Measurements from ENCODE around the gene GDPD2. TPM values are rescaled to one million over a fixed set of nuclear protein-coding genes. Genes with fewer than 3 reads are reported as not detected.

The GDPD2 gene
- total and polyA plus RNA-seq, 2 of the 13 experiments (the other 11 are each of a cell fraction or from before 2014, with no cell fraction given): 0.04 to 0.08 TPM

- TF ChIP-seq CTCF (CRISPR knock-in tag; IDR thresholded peaks at IDR 0.05) (peak; percentile 74), ZNF687 (CRISPR knock-in tag; IDR thresholded peaks at IDR 0.05) (0 out of 2 replicates have a peak, but pooled peaks have one; percentile 13), RBAK (CRISPR knock-in tag; IDR thresholded peaks at IDR 0.05) (no peak), STAG1 (CRISPR knock-in tag; IDR thresholded peaks at IDR 0.05) (peak; percentile 64), ZNF263 (CRISPR knock-in tag; IDR thresholded peaks at IDR 0.05) (peak; percentile 82), DPF2 (CRISPR knock-in tag; IDR thresholded peaks at IDR 0.05; ENCODE audit: borderline replicate concordance, low read depth) (no peak), MXD3 (CRISPR knock-in tag; IDR thresholded peaks at IDR 0.05) (no peak), EZH2 (conservative IDR thresholded peaks at IDR 0.05; ENCODE audit: low read depth, low read length) (no peak), FOSL2 (CRISPR knock-in tag; IDR thresholded peaks at IDR 0.05) (peak; percentile 32; the same call in 1 of the 2 replicates)
Measured at GRCh38 chrX:70422851-70423341, at the start of gene GDPD2 (continued).

Data from HepG2 (cell line).